NCI-H2227 (cell line): ENCODE measurements around the gene AGPAT4.
A peak's percentile ranks its signal among the peaks of the same experiment; 100 is the strongest.

Experiments used
- DNase-seq: peaks from one replicate; lab custom pipeline; 2025; ENCODE audit not compliant: unreplicated experiment; lab: John Stamatoyannopoulos, UW

AGPAT4 gene

GRCh38 chr6:161284653-161285052 lies 10.8 kb upstream of the AGPAT4 start:
- DNase-seq: no peak

GRCh38 chr6:161281092-161281491 lies 7.2 kb upstream of the AGPAT4 start:
- no peak for DNase-seq

GRCh38 chr6:161279677-161280415 lies 6.0 kb upstream of the AGPAT4 start:
- no peak for DNase-seq

GRCh38 chr6:161276605-161277155 lies 2.8 kb upstream of the AGPAT4 start:
- no peak for DNase-seq

GRCh38 chr6:161274898-161275297 lies 1.0 kb upstream of the AGPAT4 start:
- DNase-seq: no peak

- no peak for DNase-seq
Measured at GRCh38 chr6:161274488-161274858, 612 bp upstream of the AGPAT4 start.

GRCh38 chr6:161273274-161273751 lies 548 bp downstream of the AGPAT4 start:
- DNase-seq: peak; percentile 36

- peak; percentile 2 for DNase-seq
Measured at GRCh38 chr6:161272635-161273273, 1.1 kb downstream of the AGPAT4 start.

GRCh38 chr6:161271343-161272030 lies 2.4 kb downstream of the AGPAT4 start:
- no peak for DNase-seq

GRCh38 chr6:161270116-161270515 lies 3.7 kb downstream of the AGPAT4 start:
- DNase-seq: no peak

GRCh38 chr6:161269310-161269709 lies 4.6 kb downstream of the AGPAT4 start:
- no peak for DNase-seq

- DNase-seq: no peak
Measured at GRCh38 chr6:161268531-161269210, 5.2 kb downstream of the AGPAT4 start.

GRCh38 chr6:161266513-161267230 lies 7.2 kb downstream of the AGPAT4 start:
- DNase-seq: no peak

- no peak for DNase-seq
Measured at GRCh38 chr6:161265975-161266374, 7.9 kb downstream of the AGPAT4 start.

- DNase-seq: no peak
Measured at GRCh38 chr6:161265554-161265953, 8.3 kb downstream of the AGPAT4 start.

- no peak for DNase-seq
Measured at GRCh38 chr6:161264181-161264580, 9.7 kb downstream of the AGPAT4 start.

GRCh38 chr6:161261816-161262215 lies 12.0 kb downstream of the AGPAT4 start:
- no peak for DNase-seq

- DNase-seq: no peak
Measured at GRCh38 chr6:161261325-161261724, 12.5 kb downstream of the AGPAT4 start.

GRCh38 chr6:161259302-161259701 lies 14.6 kb downstream of the AGPAT4 start:
- DNase-seq: no peak

GRCh38 chr6:161257793-161258457 lies 15.9 kb downstream of the AGPAT4 start:
- DNase-seq: no peak
